MCF 10A (cell line): ENCODE results near the gene KIAA1614. TPM values are rescaled to one million over a fixed set of nuclear protein-coding genes. Genes with fewer than 3 reads are reported as not detected.

Experiments
- BruUV-seq: library from RNA; stranded (reverse); fragments of 400-500 nt; replicated peaks from 2 replicates; lab custom pipeline; 2021; lab: Mats Ljungman, UMichigan
- CTCF ChIA-PET: fragments of 300-600 bp; sonication (Branson Sonifier 250); formaldehyde crosslinking; extraction: SDS; loops from one replicate; lab custom pipeline; 2021; ENCODE audit warnings: antibody characterized with exemption, inconsistent platforms; lab: Yijun Ruan, JAX
- POLR2A ChIA-PET: fragments of 300-600, 350-650 bp; sonication (Branson Sonifier 250); formaldehyde crosslinking; extraction: SDS; loops from one replicate; lab custom pipeline; 2020; ENCODE audit warnings: antibody characterized with exemption, inconsistent platforms; lab: Yijun Ruan, JAX
- DNase-seq: peaks from one replicate; pipeline ENCODE4 v3.0.0-alpha.2; 2018; ENCODE audit not compliant: unreplicated experiment
- H3K27ac Mint-ChIP-seq: one replicate; pipeline ENCODE4 v1.8.0; 2022; ENCODE audit warnings: mild to moderate bottlenecking, low read depth, mixed read lengths; ENCODE audit not compliant: unreplicated experiment
- H3K27me3 Mint-ChIP-seq: one replicate; pipeline ENCODE4 v1.8.0; 2022; ENCODE audit warnings: mixed read lengths; ENCODE audit not compliant: insufficient read depth, unreplicated experiment
- H3K36me3 Mint-ChIP-seq: one replicate; pipeline ENCODE4 v1.8.0; 2022; ENCODE audit warnings: mild to moderate bottlenecking, moderate library complexity, mixed read lengths; ENCODE audit not compliant: insufficient read depth, unreplicated experiment
- H3K4me1 Mint-ChIP-seq: one replicate; pipeline ENCODE4 v1.8.0; 2022; ENCODE audit warnings: mixed read lengths; ENCODE audit not compliant: insufficient read depth, unreplicated experiment
- H3K4me3 Mint-ChIP-seq: one replicate; pipeline ENCODE4 v1.8.0; 2022; ENCODE audit warnings: mild to moderate bottlenecking, moderate library complexity, mixed read lengths; ENCODE audit not compliant: unreplicated experiment
- H3K9me3 Mint-ChIP-seq: one replicate; pipeline ENCODE4 v1.8.0; 2022; ENCODE audit warnings: mixed read lengths; ENCODE audit not compliant: unreplicated experiment
- intact Hi-C: fragments of 100-400 bp; cut with micrococcal nuclease; formaldehyde crosslinking; loops from 2 replicates; pipeline ENCODE4 v1.14.1; 2022
- total RNA-seq: library from RNA; stranded (reverse); gene quantifications from 2 replicates; pipeline ENCODE4 v1.2.3, GENCODE V29; 2022
- TF ChIP-seq, protein P1 (sequence below): fragments of 200-600 bp; IDR thresholded peaks from one replicate; pipeline ENCODE4 v1.8.0; 2022; ENCODE audit warnings: antibody characterized with exemption, mild to moderate bottlenecking; ENCODE audit not compliant: unreplicated experiment

Gene KIAA1614
- total RNA-seq, 1 experiment from 2014 or later: 1.1 TPM

DNA sequence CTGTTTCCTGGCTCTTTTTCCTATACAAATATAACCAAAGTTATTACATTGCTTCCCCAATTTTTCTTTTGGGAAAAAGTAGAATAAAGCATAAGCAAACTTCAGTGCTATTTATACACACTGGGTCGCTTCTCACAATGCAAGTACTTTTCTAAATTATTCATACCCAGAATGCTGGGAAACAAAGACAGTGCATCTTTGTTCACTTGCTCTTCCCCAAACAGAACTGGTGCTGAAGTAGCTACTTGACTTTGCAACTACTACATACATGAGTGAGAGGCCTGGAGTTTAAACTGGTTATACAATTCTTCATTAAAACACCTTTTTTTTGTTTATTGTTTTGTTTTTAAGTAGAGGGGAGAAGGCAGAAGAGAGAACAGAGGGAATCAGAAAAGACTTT lies 69.7 kb downstream of the KIAA1614 start:
- Mint-ChIP-seq H3K36me3 (peaks cover 99% of the 10 kb centered on the region), H3K27ac (peak overlapping the region; percentile 29), H3K4me3 (no peak overlapping the region), H3K27me3 (no peaks in the 10 kb centered on the region), H3K4me1 (peaks cover 5% of the 10 kb centered on the region), H3K9me3 (no peaks in the 10 kb centered on the region)
- no TSS peak for BruUV-seq
- TF ChIP-seq, protein P1, sequence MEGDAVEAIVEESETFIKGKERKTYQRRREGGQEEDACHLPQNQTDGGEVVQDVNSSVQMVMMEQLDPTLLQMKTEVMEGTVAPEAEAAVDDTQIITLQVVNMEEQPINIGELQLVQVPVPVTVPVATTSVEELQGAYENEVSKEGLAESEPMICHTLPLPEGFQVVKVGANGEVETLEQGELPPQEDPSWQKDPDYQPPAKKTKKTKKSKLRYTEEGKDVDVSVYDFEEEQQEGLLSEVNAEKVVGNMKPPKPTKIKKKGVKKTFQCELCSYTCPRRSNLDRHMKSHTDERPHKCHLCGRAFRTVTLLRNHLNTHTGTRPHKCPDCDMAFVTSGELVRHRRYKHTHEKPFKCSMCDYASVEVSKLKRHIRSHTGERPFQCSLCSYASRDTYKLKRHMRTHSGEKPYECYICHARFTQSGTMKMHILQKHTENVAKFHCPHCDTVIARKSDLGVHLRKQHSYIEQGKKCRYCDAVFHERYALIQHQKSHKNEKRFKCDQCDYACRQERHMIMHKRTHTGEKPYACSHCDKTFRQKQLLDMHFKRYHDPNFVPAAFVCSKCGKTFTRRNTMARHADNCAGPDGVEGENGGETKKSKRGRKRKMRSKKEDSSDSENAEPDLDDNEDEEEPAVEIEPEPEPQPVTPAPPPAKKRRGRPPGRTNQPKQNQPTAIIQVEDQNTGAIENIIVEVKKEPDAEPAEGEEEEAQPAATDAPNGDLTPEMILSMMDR: no peak
- ChIA-PET POLR2A (no interaction called here), CTCF (no interaction called here)
- intact Hi-C loops: no loop called here
- DNase-seq: no peak

DNA sequence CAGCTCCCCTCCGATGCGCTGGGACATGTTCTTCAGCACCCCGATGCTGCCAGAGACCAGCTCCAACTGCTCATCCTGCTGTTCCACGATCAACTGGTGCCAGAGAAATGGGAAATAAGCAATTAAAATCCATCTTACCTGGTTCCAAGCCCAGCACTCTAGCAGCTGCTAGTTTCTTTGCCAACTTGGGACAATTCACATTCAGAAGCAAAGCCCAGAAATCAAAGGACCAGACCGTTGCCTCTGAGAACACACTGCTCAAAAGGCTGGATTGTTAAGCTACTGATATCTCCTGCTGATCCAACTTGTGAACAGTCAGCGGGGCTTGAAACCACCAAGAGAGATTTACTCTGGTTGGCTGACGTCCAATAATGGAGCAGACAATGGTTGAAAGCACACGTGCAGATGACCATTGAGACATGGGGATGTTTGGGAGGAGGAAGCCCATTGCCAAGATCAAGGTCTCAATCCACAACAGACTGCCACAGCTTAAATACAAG lies 75.6 kb downstream of the KIAA1614 start:
- DNase-seq: no peak
- CTCF ChIA-PET: interaction anchor here (0.6 to 2.3 kb wide), 7 partner anchors 9 to 155 kb away, joined by 3 to 6 read pairs (median 3); no protein-coding TSS in a partner anchor
- H3K9me3 Mint-ChIP-seq: no peaks in the 10 kb centered on the region
- H3K27ac Mint-ChIP-seq: no peak overlapping the region
- no peak overlapping the region for H3K4me3 Mint-ChIP-seq
- no peaks in the 10 kb centered on the region for H3K4me1 Mint-ChIP-seq
- TF ChIP-seq, protein P1: no peak
- intact Hi-C loops: no loop called here
- H3K27me3 Mint-ChIP-seq: no peaks in the 10 kb centered on the region
- peaks cover 99% of the 10 kb centered on the region for H3K36me3 Mint-ChIP-seq
- no TSS peak for BruUV-seq
- POLR2A ChIA-PET: interaction anchor here (0.7 to 1.9 kb wide), 4 partner anchors 10 to 168 kb away, joined by 3 to 5 read pairs (median 4); no protein-coding TSS in a partner anchor

DNA sequence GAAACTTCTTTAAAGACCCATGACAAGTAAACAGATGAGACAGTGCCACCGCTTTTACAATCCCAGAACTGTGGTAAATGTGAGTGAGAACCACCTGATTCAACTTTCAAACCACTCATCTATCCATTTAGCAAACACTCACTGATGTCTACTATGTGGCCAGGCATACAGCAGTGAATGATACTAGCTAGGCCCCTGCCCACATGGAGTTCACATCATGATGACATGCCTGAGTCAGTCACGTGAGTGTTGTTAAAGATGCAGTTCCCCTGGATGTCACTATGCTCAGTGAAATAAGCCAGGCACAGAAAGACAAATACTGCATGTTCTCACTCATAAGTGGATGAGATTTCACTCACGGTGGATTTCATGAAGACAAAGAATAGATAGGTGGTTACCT lies 81.6 kb downstream of the KIAA1614 start:
- intact Hi-C loops: no loop called here
- Mint-ChIP-seq H3K9me3 (no peaks in the 10 kb centered on the region), H3K36me3 (peaks cover 74% of the 10 kb centered on the region), H3K4me3 (no peak overlapping the region), H3K4me1 (peaks cover 5% of the 10 kb centered on the region), H3K27ac (no peak overlapping the region), H3K27me3 (no peaks in the 10 kb centered on the region)
- ChIA-PET CTCF (interaction anchor here (1.0 to 1.3 kb wide), 2 partner anchors 19 to 147 kb away, joined by 5 to 6 read pairs; no protein-coding TSS in a partner anchor), POLR2A (interaction anchor here (0.9 to 1.2 kb wide), 2 partner anchors 10 to 28 kb away, joined by 3 read pairs; no protein-coding TSS in a partner anchor)
- DNase-seq: no peak
- BruUV-seq: no TSS peak
- TF ChIP-seq, protein P1: no peak

DNA sequence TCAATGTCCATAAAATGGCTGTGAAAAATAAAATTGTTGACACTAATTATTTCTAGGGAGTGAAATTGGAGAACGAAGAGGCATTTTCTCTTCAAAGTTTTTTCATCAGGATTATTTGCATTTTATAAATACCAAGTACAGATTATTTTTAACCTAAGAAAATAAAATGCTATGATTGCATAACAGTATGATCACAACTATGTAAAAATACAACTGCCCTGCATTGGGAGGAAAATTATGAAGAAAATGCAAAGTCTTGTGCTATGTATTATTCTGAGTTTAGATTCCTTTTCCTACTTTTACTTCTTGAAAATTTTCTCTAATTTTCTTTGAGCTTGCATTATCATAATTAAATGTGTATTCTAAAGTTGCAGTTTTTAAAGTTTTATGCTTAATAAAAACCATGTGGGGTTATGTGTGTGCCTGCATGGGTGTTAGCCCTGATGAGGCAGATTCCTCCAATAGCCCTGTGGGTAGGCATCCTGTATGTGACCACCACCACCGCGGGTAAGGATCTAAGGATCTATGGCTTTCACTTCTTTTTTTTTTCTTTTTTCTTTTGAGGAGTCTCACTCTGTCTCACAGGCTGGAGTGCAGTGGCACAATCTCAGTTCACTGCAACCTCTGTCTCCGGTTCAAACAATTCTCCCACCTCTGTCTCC lies 85.3 kb downstream of the KIAA1614 start:
- Mint-ChIP-seq H3K27me3 (no peaks in the 10 kb centered on the region), H3K27ac (no peak overlapping the region), H3K36me3 (peaks cover 72% of the 10 kb centered on the region), H3K9me3 (peaks cover 4% of the 10 kb centered on the region), H3K4me3 (no peak overlapping the region), H3K4me1 (peaks cover 10% of the 10 kb centered on the region)
- no TSS peak for BruUV-seq
- DNase-seq: no peak
- CTCF ChIA-PET: interaction anchor here (0.6 to 1.5 kb wide), 3 partner anchors 31 to 145 kb away, joined by 3 to 7 read pairs (median 3); no protein-coding TSS in a partner anchor
- POLR2A ChIA-PET: interaction anchor here (1.1 to 1.4 kb wide), 2 partner anchors 24 to 143 kb away, joined by 4 read pairs; no protein-coding TSS in a partner anchor
- TF ChIP-seq, protein P1: no peak
- intact Hi-C loops: no loop called here

Other genes starting within 250 kb of the KIAA1614 start
- gene STX6, start 110.0 kb downstream of the KIAA1614 start, total RNA-seq: 34.6 and 44.4 TPM in 2 replicates
- 33.4 and 46.6 TPM in 2 replicates for gene MR1, start 121.1 kb downstream of the KIAA1614 start, total RNA-seq
- gene IER5, start 175.8 kb downstream of the KIAA1614 start, total RNA-seq: 47.5 and 49.5 TPM in 2 replicates